ENCODE data around the gene CFAP77. TPM values are rescaled to one million over a fixed set of nuclear protein-coding genes. Genes with fewer than 3 reads are reported as not detected.
A peak's percentile ranks its signal among the peaks of the same experiment; 100 is the strongest.

The CFAP77 gene
- total and polyA plus RNA-seq, 12 donors, result 0.53 to 4.3 (median 1.3) TPM

- no peak for TF ChIP-seq CTCF (IDR thresholded peaks at IDR 0.05)
Measured at GRCh38 chr9:132410642-132411041, 631 bp downstream of the CFAP77 start.

GRCh38 chr9:132411091-132411508 lies 1.1 kb downstream of the CFAP77 start:
- peak; percentile 39 to 76 (median 63) for TF ChIP-seq CTCF (IDR thresholded peaks at IDR 0.05)
- ATAC-seq (peak in 7 of 8 donors; percentile 14 to 52 (median 38)), DNase-seq (peak; percentile 16 to 43)
- intact Hi-C loops (cut with DNase I), result loop anchor here (1.0 to 10.0 kb wide), 14 partner anchors 84 to 564 kb away; partner anchors contain the start of gene GFI1B (in 1 of the 10)
- Histone ChIP-seq H3K9me3 (no peaks in the 10 kb centered on the region), H3K4me1 (peaks cover 7 to 45% (median 32%) of the 10 kb centered on the region in 9 donors), H3K36me3 (no peaks in the 10 kb centered on the region), H3K27ac (no peak overlapping the region), H3K27me3 (peaks cover 0 to 70% (median 56%) of the 10 kb centered on the region in 7 donors), H3K4me3 (peak overlapping the region in 9 of 10 donors; percentile 48 to 65 (median 55))
- 2% methylated on average over 20 of the region's 20 CpGs for WGBS, 2 donors

More at GRCh38 chr9:132410642-132411041, 631 bp downstream of the CFAP77 start:
- ATAC-seq (peak in 1 of 8 donors; percentile 15), DNase-seq (no peak)
- H3K36me3 ChIP-seq, result no peaks in the 10 kb centered on the region
- 19 to 21% methylated on average over 19 of the region's 19 CpGs for WGBS, 2 donors
- H3K4me1 ChIP-seq, result peaks cover 10 to 50% (median 37%) of the 10 kb centered on the region in 9 donors
- H3K9me3 ChIP-seq, result no peaks in the 10 kb centered on the region
- peak overlapping the region; percentile 27 to 65 (median 53) for H3K4me3 ChIP-seq
- peaks cover 0 to 65% (median 52%) of the 10 kb centered on the region in 7 donors for H3K27me3 ChIP-seq
- no peak overlapping the region for H3K27ac ChIP-seq
- intact Hi-C loops (cut with DNase I), result loop anchor here (1.0 to 10.0 kb wide), 14 partner anchors 84 to 564 kb away; partner anchors contain the start of gene GFI1B (in 1 of the 10)

- Histone ChIP-seq H3K36me3 (no peaks in the 10 kb centered on the region), H3K27me3 (peaks cover 0 to 78% (median 56%) of the 10 kb centered on the region in 7 donors), H3K9me3 (no peaks in the 10 kb centered on the region), H3K4me1 (peaks cover 7 to 41% (median 28%) of the 10 kb centered on the region in 9 donors), H3K27ac (no peak overlapping the region), H3K4me3 (no peak overlapping the region)
- WGBS, 2 donors, result 23 to 26% methylated on average over 8 of the region's 8 CpGs
- intact Hi-C loops (cut with DNase I), result loop anchor here (2.0 to 10.0 kb wide), 13 partner anchors 83 to 563 kb away; partner anchors contain the start of gene GFI1B (in 1 of the 10)
- DNase-seq (no peak), ATAC-seq (no peak)
- TF ChIP-seq CTCF (IDR thresholded peaks at IDR 0.05), result peak in 8 of 9 donors; percentile 8 to 67 (median 52)
Measured at GRCh38 chr9:132412089-132412488, 2.1 kb downstream of the CFAP77 start.

- H3K4me1 ChIP-seq, result peaks cover 7 to 25% (median 24%) of the 10 kb centered on the region in 9 donors
- TF ChIP-seq CTCF (IDR thresholded peaks at IDR 0.05), result no peak
- H3K27ac ChIP-seq, result no peak overlapping the region
- no peaks in the 10 kb centered on the region for H3K9me3 ChIP-seq
- peaks cover 0 to 95% (median 68%) of the 10 kb centered on the region in 7 donors for H3K27me3 ChIP-seq
- no peak for DNase-seq
- H3K36me3 ChIP-seq, result no peaks in the 10 kb centered on the region
- no peak overlapping the region for H3K4me3 ChIP-seq
- WGBS, 2 donors, result 63 to 73% methylated on average over 5 of the region's 5 CpGs
- intact Hi-C loops (cut with DNase I), result loop anchor here (2.0 to 10.0 kb wide), 13 partner anchors 81 to 561 kb away; partner anchors contain the start of gene GFI1B (in 1 of the 10)
- no peak for ATAC-seq
Measured at GRCh38 chr9:132413926-132414325, 3.9 kb downstream of the CFAP77 start.

All from heart right ventricle (tissue), 16 donors.